ENCODE measurements around the gene CKS1B.

DNA sequence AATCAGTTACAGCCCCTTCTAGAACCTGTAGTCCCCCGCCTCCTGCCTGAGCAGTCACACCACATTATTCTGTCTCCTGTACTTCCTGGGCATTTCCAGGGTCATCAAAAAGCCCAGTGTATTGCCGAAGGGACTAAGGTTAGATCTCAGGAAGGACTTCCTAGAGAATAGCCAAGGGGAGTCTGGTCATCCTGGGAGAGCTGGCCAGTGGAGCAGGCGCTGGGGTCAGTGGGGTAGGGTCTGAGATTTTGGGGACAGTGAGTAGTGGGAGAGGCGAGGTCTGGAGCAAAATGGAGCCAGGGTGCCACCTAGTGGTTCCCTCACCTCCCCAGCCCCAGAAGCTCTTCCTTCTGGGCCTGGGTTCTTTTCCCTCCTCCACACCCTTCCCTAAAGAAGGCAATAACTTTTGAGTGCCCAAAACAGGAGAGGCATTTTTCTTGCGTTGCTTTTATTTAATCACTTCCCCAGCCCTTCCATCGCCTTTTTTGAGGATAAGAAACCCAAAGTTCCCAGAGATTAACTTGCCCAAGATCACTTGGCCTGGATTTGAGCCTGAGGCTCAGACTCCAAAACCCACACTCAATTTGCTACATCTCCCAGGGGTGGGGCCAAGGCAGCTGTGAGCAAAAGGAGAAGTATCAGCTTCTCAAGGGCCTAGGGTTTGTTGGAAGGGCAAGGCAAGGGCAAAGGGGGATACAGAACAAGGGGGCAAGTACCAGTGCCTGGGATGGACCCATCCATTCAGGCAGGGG lies 30.7 kb upstream of the CKS1B start:
- TF ChIP-seq, protein P1, sequence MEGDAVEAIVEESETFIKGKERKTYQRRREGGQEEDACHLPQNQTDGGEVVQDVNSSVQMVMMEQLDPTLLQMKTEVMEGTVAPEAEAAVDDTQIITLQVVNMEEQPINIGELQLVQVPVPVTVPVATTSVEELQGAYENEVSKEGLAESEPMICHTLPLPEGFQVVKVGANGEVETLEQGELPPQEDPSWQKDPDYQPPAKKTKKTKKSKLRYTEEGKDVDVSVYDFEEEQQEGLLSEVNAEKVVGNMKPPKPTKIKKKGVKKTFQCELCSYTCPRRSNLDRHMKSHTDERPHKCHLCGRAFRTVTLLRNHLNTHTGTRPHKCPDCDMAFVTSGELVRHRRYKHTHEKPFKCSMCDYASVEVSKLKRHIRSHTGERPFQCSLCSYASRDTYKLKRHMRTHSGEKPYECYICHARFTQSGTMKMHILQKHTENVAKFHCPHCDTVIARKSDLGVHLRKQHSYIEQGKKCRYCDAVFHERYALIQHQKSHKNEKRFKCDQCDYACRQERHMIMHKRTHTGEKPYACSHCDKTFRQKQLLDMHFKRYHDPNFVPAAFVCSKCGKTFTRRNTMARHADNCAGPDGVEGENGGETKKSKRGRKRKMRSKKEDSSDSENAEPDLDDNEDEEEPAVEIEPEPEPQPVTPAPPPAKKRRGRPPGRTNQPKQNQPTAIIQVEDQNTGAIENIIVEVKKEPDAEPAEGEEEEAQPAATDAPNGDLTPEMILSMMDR (IDR thresholded peaks at IDR 0.05): peak; percentile 45 to 71 (median 63)
- TF ChIP-seq POLR2AphosphoS5 (IDR thresholded peaks at IDR 0.05) (no peak), EP300 (IDR thresholded peaks at IDR 0.05) (no peak), POLR2A (IDR thresholded peaks at IDR 0.05) (no peak)
